Stimulated activated CD4-positive, alpha-beta T cell treated with anti-CD3 and anti-CD28 coated beads, Interleukin-2, amount 100 ng/mL, for 4 hours (primary cell): ENCODE data around the gene TEX2.
"Not testable (repeated sequence)": the region's sequence is repeated elsewhere in the genome, so short reads cannot be mapped to it uniquely, and the experiment has no call there.

ENCODE experiments used
- DNase-seq: peaks from one replicate; pipeline ENCODE4 v3.0.0-alpha.2; 2020; ENCODE audit warnings: low read depth

The TEX2 gene

DNA sequence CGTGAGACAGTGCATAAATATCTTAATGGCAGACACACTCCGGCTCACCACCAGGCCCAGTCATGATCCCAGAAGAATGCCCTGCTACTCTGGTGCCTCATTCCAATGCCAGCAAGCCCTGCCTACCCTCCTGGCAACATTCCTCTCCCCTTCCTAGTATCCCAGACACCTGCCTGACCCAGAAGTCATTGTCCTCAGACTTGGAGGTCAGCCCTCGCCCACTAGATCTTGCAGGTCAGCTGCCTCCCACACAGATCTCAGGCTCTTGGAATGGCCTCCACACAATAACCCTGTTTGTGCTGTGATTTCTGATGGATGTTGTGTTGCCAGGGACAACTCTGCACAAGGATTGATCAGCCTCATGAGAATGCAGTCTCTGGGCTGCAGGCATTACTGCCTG, 1.8 kb upstream of the TEX2 start:
- DNase-seq = no peak

GRCh38 chr17:64262198-64262999, 661 bp downstream of the TEX2 start:
- peak; percentile 43 for DNase-seq

DNA sequence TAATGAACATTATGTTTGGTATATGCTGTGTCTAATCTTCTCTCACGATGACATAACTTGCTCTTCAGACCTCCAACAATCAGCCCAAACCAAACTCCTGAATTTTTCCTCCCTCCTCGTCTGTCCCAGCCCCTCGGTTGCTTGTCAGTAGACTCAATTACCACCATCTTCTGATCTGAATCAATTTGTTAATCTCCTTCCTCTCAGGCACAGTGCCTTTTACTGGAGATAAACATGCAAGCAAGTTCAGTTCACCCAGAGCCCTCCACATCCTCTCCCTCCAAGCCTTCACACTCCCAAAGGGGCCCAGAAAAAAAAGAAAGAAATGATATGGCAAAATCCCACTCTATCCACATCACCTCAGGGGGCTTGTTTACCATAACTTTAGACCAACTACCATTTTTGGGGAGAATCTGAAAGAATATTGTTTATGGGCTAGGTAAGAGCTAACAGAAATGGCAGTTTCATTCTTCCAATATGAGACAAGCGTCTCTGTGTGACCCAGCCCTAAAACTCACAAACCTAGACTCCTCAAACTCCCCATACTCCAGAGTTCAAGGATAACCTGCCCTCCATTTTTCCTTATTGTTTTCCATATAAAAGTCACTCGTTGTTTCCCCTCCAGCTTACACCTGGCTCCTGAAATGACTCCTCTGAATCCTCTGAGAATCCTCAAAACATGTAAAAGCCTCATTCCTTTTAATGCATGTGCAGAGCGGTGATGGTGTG, 1.5 kb downstream of the TEX2 start:
- no peak for DNase-seq

DNA sequence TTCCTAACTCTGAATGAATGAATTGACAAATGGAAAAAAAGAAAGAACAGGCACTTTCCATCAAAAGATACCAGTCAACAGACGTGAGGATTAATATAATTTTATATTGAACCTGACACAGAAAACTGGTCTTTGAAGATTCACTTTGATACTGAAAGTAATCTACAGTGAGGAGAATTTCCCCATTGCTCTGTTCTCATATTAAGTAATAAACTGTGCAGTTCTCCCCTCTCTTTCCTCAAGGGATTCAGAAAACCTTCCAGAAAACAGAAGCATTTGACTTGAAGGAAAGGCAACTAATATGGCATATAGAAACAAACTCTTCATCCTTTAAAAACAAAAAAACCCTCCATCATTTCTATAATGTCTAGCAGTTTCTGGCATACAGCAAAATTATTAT, 2.2 kb downstream of the TEX2 start:
- no peak for DNase-seq

DNA sequence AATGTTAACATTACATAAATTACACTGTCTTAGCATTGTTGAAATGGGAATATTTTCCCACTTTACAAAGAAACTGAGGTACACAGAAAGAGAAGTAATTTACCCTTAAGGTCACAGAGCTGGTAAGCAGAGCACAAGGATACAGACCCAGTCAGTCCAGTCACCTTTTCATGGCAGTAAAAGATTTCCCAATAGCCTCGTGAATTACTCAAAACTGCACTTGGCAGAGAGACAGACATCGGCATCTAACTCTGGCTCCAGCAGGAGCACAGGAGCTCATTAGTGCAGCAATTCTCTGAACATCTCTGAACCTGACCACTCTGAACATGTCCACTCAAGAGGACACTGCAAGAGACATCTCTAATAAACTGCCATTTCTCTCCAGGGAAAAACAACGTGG, 3.1 kb downstream of the TEX2 start:
- no peak for DNase-seq

DNA sequence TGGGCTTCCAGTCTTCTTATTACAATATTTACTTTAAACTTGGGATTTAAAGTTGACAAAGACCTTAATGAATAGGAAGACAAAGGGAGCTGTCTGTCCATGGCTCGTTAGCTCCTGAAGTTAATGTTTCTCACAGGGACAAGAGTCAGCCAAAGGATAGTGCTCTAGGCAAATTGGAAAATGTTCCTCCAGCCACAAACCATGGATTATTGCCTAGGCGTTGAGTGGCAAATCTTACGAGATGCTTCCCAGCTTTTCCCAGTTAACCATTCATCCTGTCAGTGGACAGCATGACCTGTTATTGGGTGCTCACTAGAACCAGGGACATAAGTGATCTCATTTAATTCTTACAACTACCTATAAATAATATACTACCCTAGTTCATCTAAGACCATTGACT, 3.6 kb downstream of the TEX2 start:
- no peak for DNase-seq

GRCh38 chr17:64256913-64257807, 5.9 kb downstream of the TEX2 start:
- no peak for DNase-seq

- no peak for DNase-seq
Observed at GRCh38 chr17:64255764-64256163, 7.3 kb downstream of the TEX2 start.

DNA sequence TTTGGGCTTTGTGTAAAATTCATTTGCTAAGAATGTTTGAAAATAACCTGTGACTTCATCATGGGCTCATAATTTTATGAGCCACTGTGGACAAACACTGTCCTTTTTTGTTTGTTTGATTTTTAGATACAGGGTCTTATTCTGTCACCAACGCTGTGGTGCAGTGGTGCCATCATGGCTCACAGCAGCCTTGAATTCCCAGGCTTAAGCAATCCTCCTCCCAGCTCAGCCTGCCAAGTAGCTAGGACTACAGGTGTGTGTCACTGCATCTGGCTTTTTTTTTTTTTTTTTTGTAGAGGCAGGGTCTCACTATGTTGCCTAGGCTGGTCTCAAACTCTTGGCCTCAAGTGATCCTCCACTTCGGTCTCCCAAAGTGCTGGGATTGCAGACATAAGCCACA, 8.3 kb downstream of the TEX2 start:
- DNase-seq = no peak

- DNase-seq = no peak
Observed at GRCh38 chr17:64253470-64253869, 9.6 kb downstream of the TEX2 start.

GRCh38 chr17:64252831-64253230, 10.2 kb downstream of the TEX2 start:
- no peak for DNase-seq

DNA sequence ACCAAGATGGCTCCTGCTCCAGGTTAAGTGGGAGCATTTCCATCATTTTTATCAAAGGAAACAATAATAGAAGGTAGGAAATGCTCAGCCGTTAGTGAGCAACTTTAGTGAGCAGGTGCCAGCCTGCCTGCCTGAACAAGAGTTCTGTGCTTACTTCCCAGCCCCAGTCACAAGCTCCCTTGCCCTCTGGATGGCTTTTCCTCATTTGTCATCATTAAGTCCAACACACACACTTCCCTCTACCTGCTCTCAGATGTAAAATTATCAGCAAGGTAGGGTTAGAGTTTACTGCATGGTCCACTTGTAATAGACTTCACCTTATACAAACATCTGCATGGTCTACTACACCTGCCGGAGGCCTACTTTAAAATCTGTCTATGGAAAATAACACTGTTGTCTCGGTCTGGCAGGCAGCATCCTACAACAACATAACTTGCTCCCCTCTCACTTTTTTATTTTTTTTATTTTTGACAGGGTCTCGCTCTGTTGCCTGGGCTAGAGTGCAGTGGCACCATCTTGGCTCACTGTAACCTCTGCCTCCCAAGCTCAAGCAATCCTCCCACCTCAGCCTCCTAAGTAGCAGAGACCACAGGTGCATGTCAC, 12.7 kb downstream of the TEX2 start:
- DNase-seq = no peak

- no peak for DNase-seq
Observed at GRCh38 chr17:64247836-64248235, 15.2 kb downstream of the TEX2 start.

DNA sequence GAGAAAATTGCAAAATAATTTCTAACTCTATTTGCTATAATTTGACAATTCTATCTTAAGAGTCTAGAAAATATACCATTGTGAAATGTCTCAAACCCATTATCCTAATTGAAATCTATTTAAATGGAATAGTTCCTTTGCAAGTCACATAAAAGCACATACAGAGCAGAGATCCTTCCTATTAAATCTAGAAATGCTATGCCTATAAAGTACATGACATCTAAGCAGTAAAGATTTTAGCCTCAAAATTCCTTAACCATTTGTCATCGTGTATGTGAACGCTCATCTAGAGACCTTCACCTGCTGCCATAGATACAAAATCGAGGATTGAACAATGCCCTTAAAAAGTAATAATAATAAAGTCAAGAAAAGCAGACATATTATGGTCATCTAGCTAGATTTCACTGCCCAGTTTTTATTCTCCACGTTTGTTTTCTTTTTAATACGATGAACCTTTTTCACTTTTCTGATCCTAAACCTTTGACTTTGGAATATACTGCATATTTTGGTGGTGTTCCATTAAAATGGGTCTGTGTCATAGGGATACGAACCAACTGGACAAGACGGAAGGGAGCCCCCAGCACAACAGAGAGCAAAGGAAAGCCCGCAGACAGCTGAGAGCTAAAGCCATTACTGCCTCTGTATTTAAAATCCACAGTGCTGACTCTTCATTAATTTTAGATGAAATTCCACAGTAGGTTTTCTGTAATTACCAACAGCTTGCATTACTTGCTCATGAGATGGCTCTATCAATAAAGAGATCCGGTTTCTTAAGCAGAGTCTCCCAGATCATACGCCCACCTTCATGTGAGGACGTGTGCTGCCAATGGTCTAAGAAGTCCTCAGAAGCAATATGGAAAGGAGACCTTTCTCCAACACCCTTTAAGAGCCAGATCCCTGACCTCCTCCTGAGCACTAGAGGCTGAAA, 17.6 kb downstream of the TEX2 start:
- no peak for DNase-seq

- DNase-seq = no peak
Observed at GRCh38 chr17:64244165-64244564, 18.9 kb downstream of the TEX2 start.

DNA sequence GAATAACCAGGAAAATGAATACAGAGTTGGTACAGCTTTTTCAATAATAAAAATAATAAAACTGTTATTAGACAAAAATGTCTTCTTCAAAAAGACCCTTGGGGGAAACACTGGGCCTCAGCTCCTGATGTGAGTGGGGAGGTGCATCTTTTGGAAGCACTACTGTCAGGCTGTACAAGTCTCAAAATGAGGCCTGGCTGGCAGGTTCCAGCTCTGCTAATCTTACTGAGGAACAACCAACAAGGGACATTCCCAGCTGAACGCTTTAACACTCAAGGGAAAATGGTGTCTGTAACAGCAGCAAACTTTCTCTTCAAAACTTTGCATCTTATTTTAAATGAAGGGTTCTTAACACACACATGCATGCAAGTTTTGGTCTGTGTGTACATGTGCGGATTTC, 19.7 kb downstream of the TEX2 start:
- DNase-seq = no peak

- no peak for DNase-seq
Observed at GRCh38 chr17:64242633-64243032, 20.4 kb downstream of the TEX2 start.

- no peak for DNase-seq
Observed at GRCh38 chr17:64240741-64241347, 22.2 kb downstream of the TEX2 start.

DNA sequence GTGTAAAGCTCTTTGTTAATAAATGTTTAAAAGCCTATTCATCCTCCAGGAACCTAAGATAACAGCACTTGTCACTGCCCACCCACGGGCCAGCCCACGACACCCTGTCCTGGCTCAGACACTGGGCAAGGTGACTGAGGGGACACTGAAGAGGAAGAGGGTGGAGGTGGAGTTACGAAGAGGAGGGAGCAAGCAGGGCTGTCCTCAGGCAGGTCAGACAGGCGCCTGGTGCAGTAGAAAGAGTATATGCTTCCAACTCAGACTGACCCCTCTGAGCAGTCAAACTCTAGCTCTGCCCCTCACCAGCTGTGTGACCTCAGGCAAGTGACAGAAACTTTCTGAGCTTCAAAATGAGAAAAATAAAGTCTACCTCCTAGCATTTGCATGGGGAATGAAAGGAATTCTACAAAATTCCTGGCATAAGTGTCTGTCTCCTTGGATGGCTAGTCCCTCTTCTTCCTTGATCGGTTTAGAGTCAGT, 22.8 kb downstream of the TEX2 start:
- no peak for DNase-seq

- DNase-seq = not testable (repeated sequence)
Observed at GRCh38 chr17:64238449-64238848, 24.6 kb downstream of the TEX2 start.
